H1 (cell line): ENCODE results near the gene SUSD5.

Experiments
- ASH2L ChIP-seq: fragments of 200-600, 300-600 bp; sonication (generic); IDR thresholded peaks from one replicate; pipeline ENCODE4 v1.7.1; 2017; ENCODE audit warnings: low read length
- CHD2 ChIP-seq: IDR thresholded peaks from 2 replicates; pipeline ENCODE4 v1.6.1; 2012; ENCODE audit warnings: low read length, improper control_type of control experiment
- CTCF ChIP-seq, 3 experiments: IDR thresholded peaks; 1 replicate in 2 of 3; 2 replicates in 1 of 3; pipeline versions ENCODE4 v1.5.1 to v1.6.1; 2011; ENCODE audit warnings: low read length in 3 of 3, mild to moderate bottlenecking in 3 of 3, inconsistent platforms in 2 of 3, low read depth in 1 of 3, moderate library complexity in 1 of 3; ENCODE audit not compliant: insufficient read depth in 1 of 3; ENCODE audit errors: control extremely low read depth in 1 of 3
- JUND ChIP-seq: IDR thresholded peaks from 2 replicates; pipeline ENCODE4 v1.6.1; 2011; ENCODE audit warnings: mild to moderate bottlenecking, improper control_type of control experiment, low read length
- POLR2A ChIP-seq, 2 experiments: IDR thresholded peaks; 1 replicate in 1 of 2; 2 replicates in 1 of 2; pipeline ENCODE4 v1.6.1; 2011; ENCODE audit warnings: low read depth in 2 of 2, low read length in 2 of 2, mild to moderate bottlenecking in 2 of 2; ENCODE audit errors: control extremely low read depth in 1 of 2

- TF ChIP-seq ASH2L (no peak), POLR2A (IDR thresholded peaks at IDR 0.05; ENCODE audit: control extremely low read depth in 1 of 2, low read depth in 2 of 2, low read length in 2 of 2) (no peak), CHD2 (no peak), CTCF (IDR thresholded peaks at IDR 0.05; ENCODE audit: control extremely low read depth in 1 of 3, insufficient read depth in 1 of 3, low read depth in 1 of 3, low read length in 3 of 3) (no peak), JUND (no peak)
Measured at GRCh38 chr3:33166095-33166494, 52.5 kb downstream of the SUSD5 start.
